ENCODE results near the gene MRPL12. TPM values are rescaled to one million over a fixed set of nuclear protein-coding genes. Genes with fewer than 3 reads are reported as not detected.

MRPL12 gene
- total and polyA plus RNA-seq, 8 donors = 18.1 to 98.7 (median 27.4) TPM

GRCh38 chr17:81697261-81698044, 5.7 kb upstream of the MRPL12 start:
- FAIRE-seq (no peak), ATAC-seq (no peak)

DNA sequence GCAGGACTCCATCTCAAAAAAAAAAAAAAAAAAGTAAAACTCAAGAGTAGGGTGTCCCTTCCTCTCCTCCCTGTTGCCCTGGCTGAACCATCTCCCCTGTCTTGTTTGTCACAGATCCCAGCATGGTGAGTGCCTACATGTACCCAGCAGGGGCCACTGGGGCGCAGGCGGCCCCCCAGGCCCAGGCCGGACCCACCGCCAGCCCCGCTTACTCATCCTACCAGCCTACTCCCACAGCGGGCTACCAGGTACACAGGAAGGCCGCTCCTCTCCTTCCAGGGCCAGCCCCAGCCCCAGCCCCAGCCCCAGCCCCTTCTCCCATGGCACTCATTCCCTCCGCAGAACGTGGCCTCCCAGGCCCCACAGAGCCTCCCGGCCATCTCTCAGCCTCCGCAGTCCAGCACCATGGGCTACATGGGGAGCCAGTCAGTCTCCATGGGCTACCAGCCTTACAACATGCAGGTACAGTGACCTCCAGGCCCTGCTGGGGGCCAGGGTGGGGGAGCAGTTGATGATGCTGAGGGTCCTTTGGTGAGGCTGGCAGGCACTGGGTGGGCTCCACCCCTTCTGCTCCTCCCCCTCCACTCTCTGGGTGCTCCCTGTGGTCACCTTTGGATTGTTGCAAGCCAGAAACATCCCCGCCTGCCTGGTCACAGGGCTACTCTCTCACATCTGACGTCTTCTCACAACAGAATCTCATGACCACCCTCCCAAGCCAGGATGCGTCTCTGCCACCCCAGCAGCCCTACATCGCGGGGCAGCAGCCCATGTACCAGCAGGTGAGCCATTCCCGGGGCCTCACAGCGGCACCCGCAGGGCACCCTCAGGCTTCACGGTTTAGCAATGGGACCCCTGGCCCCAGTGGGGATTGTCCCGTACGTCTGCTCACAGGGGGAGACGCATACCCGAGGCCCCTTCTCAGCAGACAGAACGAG, 2.5 kb upstream of the MRPL12 start:
- FAIRE-seq (no peak), ATAC-seq (no peak), DNase-seq (peak in 1 of 6 donors; percentile 71)
- no peak overlapping the region for H3K27ac ChIP-seq
- peaks cover 5 to 22% (median 5%) of the 10 kb centered on the region in 3 donors for H3K4me1 ChIP-seq
- WGBS, 2 donors = 80 to 84% methylated on average over 25 of the region's 25 CpGs
- TF ChIP-seq, protein P1, sequence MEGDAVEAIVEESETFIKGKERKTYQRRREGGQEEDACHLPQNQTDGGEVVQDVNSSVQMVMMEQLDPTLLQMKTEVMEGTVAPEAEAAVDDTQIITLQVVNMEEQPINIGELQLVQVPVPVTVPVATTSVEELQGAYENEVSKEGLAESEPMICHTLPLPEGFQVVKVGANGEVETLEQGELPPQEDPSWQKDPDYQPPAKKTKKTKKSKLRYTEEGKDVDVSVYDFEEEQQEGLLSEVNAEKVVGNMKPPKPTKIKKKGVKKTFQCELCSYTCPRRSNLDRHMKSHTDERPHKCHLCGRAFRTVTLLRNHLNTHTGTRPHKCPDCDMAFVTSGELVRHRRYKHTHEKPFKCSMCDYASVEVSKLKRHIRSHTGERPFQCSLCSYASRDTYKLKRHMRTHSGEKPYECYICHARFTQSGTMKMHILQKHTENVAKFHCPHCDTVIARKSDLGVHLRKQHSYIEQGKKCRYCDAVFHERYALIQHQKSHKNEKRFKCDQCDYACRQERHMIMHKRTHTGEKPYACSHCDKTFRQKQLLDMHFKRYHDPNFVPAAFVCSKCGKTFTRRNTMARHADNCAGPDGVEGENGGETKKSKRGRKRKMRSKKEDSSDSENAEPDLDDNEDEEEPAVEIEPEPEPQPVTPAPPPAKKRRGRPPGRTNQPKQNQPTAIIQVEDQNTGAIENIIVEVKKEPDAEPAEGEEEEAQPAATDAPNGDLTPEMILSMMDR (IDR thresholded peaks at IDR 0.05) = no peak
- peaks cover 0 to 24% (median 8%) of the 10 kb centered on the region in 3 donors for H3K36me3 ChIP-seq
- H3K9me3 ChIP-seq = no peaks in the 10 kb centered on the region
- H3K27me3 ChIP-seq = no peaks in the 10 kb centered on the region
- intact Hi-C loops (cut with DNase I) = no loop called here
- H3K4me3 ChIP-seq = no peak overlapping the region

More at GRCh38 chr17:81697261-81698044, 5.7 kb upstream of the MRPL12 start:
- Histone ChIP-seq H3K27ac (no peak overlapping the region), H3K4me1 (peaks cover 5 to 14% (median 5%) of the 10 kb centered on the region in 3 donors), H3K27me3 (no peaks in the 10 kb centered on the region), H3K9me3 (no peaks in the 10 kb centered on the region), H3K4me3 (no peak overlapping the region), H3K36me3 (peaks cover under 1 to 50% (median 30%) of the 10 kb centered on the region in 3 donors)
- TF ChIP-seq, protein P1 (IDR thresholded peaks at IDR 0.05) = no peak
- intact Hi-C loops (cut with DNase I) = no loop called here
- WGBS, 2 donors = 87 to 92% methylated on average over 25 of the region's 25 CpGs
- no peak for DNase-seq

DNA sequence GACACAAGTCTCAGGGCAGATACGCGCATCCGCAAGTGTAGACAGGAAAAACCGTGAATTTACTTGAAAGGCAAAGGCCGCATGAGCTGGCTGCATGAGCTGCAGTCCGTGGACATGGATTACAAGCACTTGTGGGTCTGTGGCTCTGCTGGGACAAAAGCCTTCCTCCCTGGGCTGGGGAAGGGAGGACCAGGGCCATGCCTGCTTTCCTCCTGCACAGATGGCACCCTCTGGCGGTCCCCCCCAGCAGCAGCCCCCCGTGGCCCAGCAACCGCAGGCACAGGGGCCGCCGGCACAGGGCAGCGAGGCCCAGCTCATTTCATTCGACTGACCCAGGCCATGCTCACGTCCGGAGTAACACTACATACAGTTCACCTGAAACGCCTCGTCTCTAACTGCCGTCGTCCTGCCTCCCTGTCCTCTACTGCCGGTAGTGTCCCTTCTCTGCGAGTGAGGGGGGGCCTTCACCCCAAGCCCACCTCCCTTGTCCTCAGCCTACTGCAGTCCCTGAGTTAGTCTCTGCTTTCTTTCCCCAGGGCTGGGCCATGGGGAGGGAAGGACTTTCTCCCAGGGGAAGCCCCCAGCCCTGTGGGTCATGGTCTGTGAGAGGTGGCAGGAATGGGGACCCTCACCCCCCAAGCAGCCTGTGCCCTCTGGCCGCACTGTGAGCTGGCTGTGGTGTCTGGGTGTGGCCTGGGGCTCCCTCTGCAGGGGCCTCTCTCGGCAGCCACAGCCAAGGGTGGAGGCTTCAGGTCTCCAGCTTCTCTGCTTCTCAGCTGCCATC, 1.7 kb upstream of the MRPL12 start:
- DNase-seq (no peak), ATAC-seq (no peak), FAIRE-seq (no peak)
- intact Hi-C loops (cut with DNase I) = no loop called here
- H3K27me3 ChIP-seq = no peaks in the 10 kb centered on the region
- H3K9me3 ChIP-seq = no peaks in the 10 kb centered on the region
- no peak overlapping the region for H3K27ac ChIP-seq
- H3K36me3 ChIP-seq = peaks cover 0 to 15% (median 7%) of the 10 kb centered on the region in 3 donors
- peaks cover 5 to 22% (median 5%) of the 10 kb centered on the region in 3 donors for H3K4me1 ChIP-seq
- peak overlapping the region in 2 of 4 donors; percentile 94 to 98 for H3K4me3 ChIP-seq
- WGBS, 2 donors = 54 to 56% methylated on average over 18 to 23 of the region's 23 CpGs
- TF ChIP-seq, protein P1 (IDR thresholded peaks at IDR 0.05) = no peak

GRCh38 chr17:81703747-81704654, 834 bp downstream of the MRPL12 start:
- 14 to 15% methylated on average over 27 of the region's 27 CpGs for WGBS, 2 donors
- no peak for FAIRE-seq

More at GRCh38 chr17:81703747-81704654, 834 bp downstream of the MRPL12 start:
- peak overlapping the region; percentile 82 to 95 (median 87) for H3K27ac ChIP-seq
- TF ChIP-seq, protein P1 (IDR thresholded peaks at IDR 0.05) = no peak
- ATAC-seq (peak in 1 of 4 donors; percentile 20), DNase-seq (peak in 1 of 6 donors; percentile 41)
- peaks cover 5 to 22% (median 5%) of the 10 kb centered on the region in 3 donors for H3K4me1 ChIP-seq
- H3K4me3 ChIP-seq = peak overlapping the region; percentile 94 to 98 (median 96)
- no peaks in the 10 kb centered on the region for H3K9me3 ChIP-seq
- peaks cover 0 to 19% (median 5%) of the 10 kb centered on the region in 3 donors for H3K36me3 ChIP-seq
- intact Hi-C loops (cut with DNase I) = no loop called here
- no peaks in the 10 kb centered on the region for H3K27me3 ChIP-seq

Measured in pancreas (tissue), 10 donors.